ENCODE measurements around the gene ASXL1. TPM values are rescaled to one million over a fixed set of nuclear protein-coding genes. Genes with fewer than 3 reads are reported as not detected.

ASXL1 gene
- polyA plus RNA-seq, 1 of the 3 experiments (the other 2 are of a cell fraction): 36.6 TPM

- CTCF ChIA-PET: interaction anchor here (5.4 kb wide), 1 partner anchor 13 kb away, joined by 37 read pairs; no protein-coding TSS in a partner anchor
- no peak overlapping the region for H3K9ac ChIP-seq
- peaks cover 21% of the 10 kb centered on the region; the same call in 1 of the 2 replicates for H4K20me1 ChIP-seq (ENCODE audit: insufficient read depth)
- peaks cover 3% of the 10 kb centered on the region; the same call in 1 of the 2 replicates for H3K79me2 ChIP-seq (ENCODE audit: insufficient read depth)
- TF ChIP-seq GABPA (IDR thresholded peaks at IDR 0.05; ENCODE audit: low read depth) (no peak), JUND (IDR thresholded peaks at IDR 0.05) (no peak), RCOR1 (IDR thresholded peaks at IDR 0.05; ENCODE audit: low read length) (no peak), MEF2A (IDR thresholded peaks at IDR 0.05; ENCODE audit: borderline replicate concordance, low read depth) (no peak), NRF1 (IDR thresholded peaks at IDR 0.05; ENCODE audit: low read depth, low read length) (no peak), TAF1 (IDR thresholded peaks at IDR 0.05; ENCODE audit: borderline replicate concordance, low read depth, low read length) (no peak), MXI1 (IDR thresholded peaks at IDR 0.05; ENCODE audit: low read depth, low read length) (no peak), MAX (IDR thresholded peaks at IDR 0.05; ENCODE audit: low read depth) (no peak), GATA2 (CRISPR knock-in tag; IDR thresholded peaks at IDR 0.05) (no peak), CHD2 (IDR thresholded peaks at IDR 0.05; ENCODE audit: low read length, partially characterized antibody) (no peak), IRF3 (IDR thresholded peaks at IDR 0.05; ENCODE audit: low read depth, low read length) (no peak), EZH2phosphoT487 (IDR thresholded peaks at IDR 0.05; ENCODE audit: borderline replicate concordance, low read depth) (no peak)
- POLR2A ChIA-PET: no interaction called here
- H2AFZ ChIP-seq (ENCODE audit: low read depth): no peak overlapping the region
- H3K36me3 ChIP-seq (replicated peaks in 1 of 2; ENCODE audit: control insufficient read depth in 1 of 2, insufficient read depth in 2 of 2, low read length in 1 of 2): peaks cover 36 to 80% of the 10 kb centered on the region in 2 experiments
- peak overlapping the region in 1 of 2 experiments; percentile 24; a peak in 2 of 4 replicates for H3K27ac ChIP-seq (ENCODE audit: low read depth in 2 of 2, low read length in 1 of 2)
- no peaks in the 10 kb centered on the region for H3K27me3 ChIP-seq (ENCODE audit: insufficient read depth)
- peaks cover 0 to 47% of the 10 kb centered on the region in 2 experiments; a peak in 3 of 4 replicates for H3K4me1 ChIP-seq (ENCODE audit: control insufficient read depth in 1 of 2, insufficient read depth in 2 of 2, low read depth in 1 of 2, low read length in 1 of 2)
- H3K9me3 ChIP-seq: no peaks in the 10 kb centered on the region
- no peak overlapping the region for H3K4me2 ChIP-seq
- WGBS (ENCODE audit: low lambda C conversion rate): 96% methylated on average over 3 of the region's 3 CpGs
- no peak overlapping the region for H3K4me3 ChIP-seq (ENCODE audit: low read depth in 2 of 2, low read length in 1 of 2)
- peaks cover 16% of the 10 kb centered on the region for H3F3A ChIP-seq (replicated peaks; ENCODE audit: insufficient read depth)
- no peaks in the 10 kb centered on the region for H3K9me2 ChIP-seq
- no peak for DNase-seq
Measured at GRCh38 chr20:32443386-32443974, 85.3 kb downstream of the ASXL1 start.

- no peak overlapping the region for H2AFZ ChIP-seq (ENCODE audit: low read depth)
- DNase-seq: no peak
- H3K4me3 ChIP-seq (ENCODE audit: low read depth in 2 of 2, low read length in 1 of 2): no peak overlapping the region
- H3K4me1 ChIP-seq (ENCODE audit: control insufficient read depth in 1 of 2, insufficient read depth in 2 of 2, low read depth in 1 of 2, low read length in 1 of 2): peaks cover 0 to 59% of the 10 kb centered on the region in 2 experiments; a peak in 3 of 4 replicates
- no peaks in the 10 kb centered on the region for H3K9me3 ChIP-seq
- peaks cover 3% of the 10 kb centered on the region; the same call in 1 of the 2 replicates for H3K79me2 ChIP-seq (ENCODE audit: insufficient read depth)
- peaks cover 33 to 80% of the 10 kb centered on the region in 2 experiments for H3K36me3 ChIP-seq (replicated peaks in 1 of 2; ENCODE audit: control insufficient read depth in 1 of 2, insufficient read depth in 2 of 2, low read length in 1 of 2)
- H3K9ac ChIP-seq: no peak overlapping the region
- H3K27me3 ChIP-seq (ENCODE audit: insufficient read depth): no peaks in the 10 kb centered on the region
- peak overlapping the region in 1 of 2 experiments; percentile 98; a peak in 3 of 4 replicates for H3K27ac ChIP-seq (ENCODE audit: low read depth in 2 of 2, low read length in 1 of 2)
- CTCF ChIA-PET: interaction anchor here (5.4 kb wide), 1 partner anchor 12 kb away, joined by 37 read pairs; no protein-coding TSS in a partner anchor
- no peaks in the 10 kb centered on the region for H3K9me2 ChIP-seq
- 92% methylated on average over 7 of the region's 7 CpGs for WGBS (ENCODE audit: low lambda C conversion rate)
- peaks cover 16% of the 10 kb centered on the region; the same call in 1 of the 2 replicates for H4K20me1 ChIP-seq (ENCODE audit: insufficient read depth)
- POLR2A ChIA-PET: interaction anchor here (0.6 to 1.7 kb wide), 4 partner anchors 12 to 234 kb away, joined by 3 to 6 read pairs (median 4); partner anchors contain the start of gene ASXL1
- TF ChIP-seq ELF1 (IDR thresholded peaks at IDR 0.05): no peak
- peaks cover 10% of the 10 kb centered on the region for H3F3A ChIP-seq (replicated peaks; ENCODE audit: insufficient read depth)
- no peak overlapping the region for H3K4me2 ChIP-seq
Measured at GRCh38 chr20:32444474-32445220, 86.5 kb downstream of the ASXL1 start.
